A549 (cell line): Measurements from ENCODE around the gene MRPL33. TPM values are rescaled to one million over a fixed set of nuclear protein-coding genes. Genes with fewer than 3 reads are reported as not detected.
A peak's percentile ranks its signal among the peaks of the same experiment; 100 is the strongest.

Experiments used
- ATAC-seq, 2 experiments: fragments of 200-7000 bp in 1 of 2; fragments of >200 bp in 1 of 2; cut with Nextera tagmentation in 1 of 2; cut with Tn5 transposase in 1 of 2; 3 replicates each; pipeline versions ENCODE4 v1.8.0 to v1.9.1; 2018 to 2020; ENCODE audit warnings: mild to moderate bottlenecking in 1 of 2, moderate library complexity in 1 of 2
- CTCF ChIA-PET: fragments of 300-600 bp; sonication (Branson Sonifier 250); formaldehyde crosslinking; extraction: SDS; loops from one replicate; lab custom pipeline; 2021; ENCODE audit warnings: antibody characterized with exemption, inconsistent platforms; lab: Yijun Ruan, JAX
- POLR2A ChIA-PET: fragments of 350-600 bp; formaldehyde crosslinking; extraction: SDS; loops from one replicate; lab custom pipeline; 2021; ENCODE audit warnings: antibody characterized with exemption, inconsistent platforms; lab: Yijun Ruan, JAX
- DNase-seq, 2 experiments: peaks; one replicate each; pipeline versions ENCODE4 v3.0.0 to v3.0.0-alpha.2; 2011 to 2016; ENCODE audit warnings: low read depth in 1 of 2, low spot score in 1 of 2
- FAIRE-seq: peaks from 2 replicates; lab custom pipeline; 2011; peaks lifted over from hg19 to GRCh38; lab: Jason Lieb, UNC
- H3K27ac ChIP-seq, 2 experiments: fragments of >200 bp; sonication (Bioruptor Twin); formaldehyde crosslinking; 3 replicates each; pipeline ENCODE4 v1.5.1; 2016 to 2017
- H3K4me1 ChIP-seq: fragments of >200 bp; sonication (Bioruptor Twin); formaldehyde crosslinking; 3 replicates; pipeline ENCODE4 v1.6.1; 2016
- H3K4me2 ChIP-seq: fragments of >200 bp; sonication (Bioruptor Twin); formaldehyde crosslinking; 3 replicates; pipeline ENCODE4 v1.6.1; 2016
- H3K4me3 ChIP-seq: fragments of >200 bp; sonication (Bioruptor Twin); formaldehyde crosslinking; 3 replicates; pipeline ENCODE4 v1.5.1; 2016
- H3K9me3 ChIP-seq: fragments of >200 bp; sonication (Bioruptor Twin); formaldehyde crosslinking; 3 replicates; pipeline ENCODE4 v1.6.1; 2016
- CBX8 ChIP-seq: fragments of 200-600 bp; sonication (generic); IDR thresholded peaks from 2 replicates; pipeline ENCODE4 v1.6.1; 2016
- CHD4 ChIP-seq: fragments of 200-600 bp; sonication (generic); IDR thresholded peaks from 2 replicates; pipeline ENCODE4 v1.6.1; 2016; ENCODE audit warnings: antibody characterized with exemption, mild to moderate bottlenecking, borderline replicate concordance
- EHF ChIP-seq: fragments of 250-450 bp; sonication (Bioruptor Pico); IDR thresholded peaks from 2 replicates; pipeline ENCODE4 v1.5.0; 2020; ENCODE audit warnings: mild to moderate bottlenecking
- FOSB ChIP-seq: fragments of 250-450 bp; sonication (Bioruptor Pico); IDR thresholded peaks from 2 replicates; pipeline ENCODE4 v1.5.0; 2020; ENCODE audit warnings: mild to moderate bottlenecking, moderate library complexity
- FOSL2 ChIP-seq, 2 experiments: fragments of 450-650 bp in 1 of 2; fragments of >200 bp in 1 of 2; sonication (Bioruptor Twin) in 1 of 2; formaldehyde crosslinking; IDR thresholded peaks; 2 replicates each; pipeline versions ENCODE4 v1.5.0 to v1.6.1; 2016 to 2020; ENCODE audit warnings: mild to moderate bottlenecking in 1 of 2, moderate library complexity in 1 of 2
- GATA3 ChIP-seq: IDR thresholded peaks from 2 replicates; pipeline ENCODE4 v1.6.1; 2012; ENCODE audit warnings: borderline replicate concordance
- HDAC2 ChIP-seq: fragments of 200-600 bp; sonication (generic); IDR thresholded peaks from 2 replicates; pipeline ENCODE4 v1.6.1; 2016
- HOXA7 ChIP-seq: fragments of 250-450 bp; sonication (Bioruptor Pico); IDR thresholded peaks from 2 replicates; pipeline ENCODE4 v1.5.0; 2020; ENCODE audit warnings: mild to moderate bottlenecking, moderate library complexity
- HOXB13 ChIP-seq: fragments of 250-450 bp; sonication (Bioruptor Pico); IDR thresholded peaks from 2 replicates; pipeline ENCODE4 v1.5.0; 2020; ENCODE audit warnings: low read depth, mild to moderate bottlenecking, moderate library complexity
- JUNB ChIP-seq: fragments of >200 bp; sonication (Bioruptor Twin); formaldehyde crosslinking; IDR thresholded peaks from 2 replicates; pipeline ENCODE4 v1.6.1; 2016
- KDM5A ChIP-seq: fragments of 200-600 bp; sonication (generic); IDR thresholded peaks from 2 replicates; pipeline ENCODE4 v1.6.1; 2016; ENCODE audit warnings: antibody characterized with exemption, mild to moderate bottlenecking
- MAFK ChIP-seq: fragments of 450-650 bp; IDR thresholded peaks from 2 replicates; pipeline ENCODE4 v1.6.1; 2014; ENCODE audit not compliant: partially characterized antibody
- MAX ChIP-seq: IDR thresholded peaks from 2 replicates; pipeline ENCODE4 v1.6.1; 2012
- MAZ ChIP-seq: fragments of 150-350 bp; IDR thresholded peaks from 2 replicates; pipeline ENCODE4 v1.6.1; 2014; ENCODE audit warnings: antibody characterized with exemption, low read depth, low read length, borderline replicate concordance
- NFE2L2 ChIP-seq: fragments of 150-350 bp; conservative IDR thresholded peaks from 2 replicates; pipeline ENCODE4 v1.6.1; 2014; ENCODE audit warnings: low read length
- NPAS2 ChIP-seq: fragments of 250-450 bp; sonication (Bioruptor Pico); IDR thresholded peaks from 2 replicates; pipeline ENCODE4 v1.8.0; 2022; ENCODE audit warnings: mild to moderate bottlenecking, moderate library complexity, borderline replicate concordance
- PHF8 ChIP-seq: fragments of 200-600 bp; sonication (generic); IDR thresholded peaks from 2 replicates; pipeline ENCODE4 v1.6.1; 2016; ENCODE audit warnings: low read depth, mild to moderate bottlenecking, antibody characterized with exemption, moderate library complexity, borderline replicate concordance
- POLR2AphosphoS2 ChIP-seq: conservative IDR thresholded peaks from 2 replicates; pipeline ENCODE4 v1.6.1; 2012; ENCODE audit warnings: low read length, improper control_type of control experiment, inconsistent platforms
- RAD21 ChIP-seq, 2 experiments: fragments of >200 bp in 1 of 2; sonication (Bioruptor Twin) in 1 of 2; formaldehyde crosslinking in 1 of 2; IDR thresholded peaks in 1 of 2; conservative IDR thresholded peaks in 1 of 2; 2 replicates in 1 of 2; 3 replicates in 1 of 2; pipeline ENCODE4 v1.6.1; 2012 to 2018; ENCODE audit warnings: inconsistent platforms in 1 of 2
- RARB ChIP-seq: fragments of 250-450 bp; sonication (Bioruptor Pico); IDR thresholded peaks from 2 replicates; pipeline ENCODE4 v1.8.0; 2021; ENCODE audit warnings: mild to moderate bottlenecking, moderate library complexity
- RFX5 ChIP-seq: fragments of 450-650 bp; IDR thresholded peaks from 2 replicates; pipeline ENCODE4 v1.7.1; 2014; ENCODE audit warnings: antibody characterized with exemption, mild to moderate bottlenecking, moderate library complexity
- SREBF2 ChIP-seq: fragments of 450-650 bp; IDR thresholded peaks from 2 replicates; pipeline ENCODE4 v1.6.1; 2014; ENCODE audit warnings: mild to moderate bottlenecking, moderate library complexity
- TFCP2L1 ChIP-seq: fragments of 250-450 bp; sonication (Bioruptor Pico); IDR thresholded peaks from 2 replicates; pipeline ENCODE4 v1.5.0; 2021; ENCODE audit warnings: mild to moderate bottlenecking
- ZFP36 ChIP-seq: fragments of 450-650 bp; IDR thresholded peaks from 2 replicates; pipeline ENCODE4 v1.6.1; 2014; ENCODE audit warnings: borderline replicate concordance; ENCODE audit not compliant: partially characterized antibody
- ZNF302 ChIP-seq: fragments of 250-450 bp; sonication (Bioruptor Pico); IDR thresholded peaks from 2 replicates; pipeline ENCODE4 v1.9.0; 2021; ENCODE audit warnings: inconsistent platforms, mild to moderate bottlenecking, moderate library complexity
- ZSCAN20 ChIP-seq: fragments of 250-450 bp; sonication (Bioruptor Pico); IDR thresholded peaks from 2 replicates; pipeline ENCODE4 v1.8.0; 2022; ENCODE audit warnings: mild to moderate bottlenecking, moderate library complexity
- WGBS: methylation state at CpG from one replicate; pipeline ENCODE4 v1.1.6; 2017; ENCODE audit errors: missing lambda C conversion rate; 5-methylcytosine and 5-hydroxymethylcytosine counted together
- polyA plus RNA-seq, 4 experiments: library from polyadenylated mRNA; depleted of rRNA in 3 of 4; stranded (reverse); fragments of >200 nt; fragmentation: RNase III in 1 of 4; extraction: RNeasy Plus Mini Kit Qiagen cat#74134 plus additional on column Dnase treatment in 1 of 4; gene quantifications; 2 replicates in 3 of 4; 3 replicates in 1 of 4; pipeline ENCODE4 v1.2.3, GENCODE V29; 2011 to 2017
- TF ChIP-seq, protein P1 (sequence below): fragments of 250-450 bp; sonication (Bioruptor Pico); IDR thresholded peaks from 2 replicates; pipeline ENCODE4 v1.5.0; 2020; ENCODE audit warnings: low read depth, mild to moderate bottlenecking, moderate library complexity
- TF ChIP-seq, protein P2 (sequence below): fragments of 150-350 bp; IDR thresholded peaks from 2 replicates; pipeline ENCODE4 v1.6.1; 2014; ENCODE audit warnings: low read depth, mild to moderate bottlenecking, low read length
- TF ChIP-seq, protein P3 (sequence below): IDR thresholded peaks from 2 replicates; pipeline ENCODE4 v1.6.1; 2012

Gene MRPL33
- polyA plus RNA-seq, 2 of the 4 experiments (the other 2 are of a cell fraction) = 287 to 497 TPM

DNA sequence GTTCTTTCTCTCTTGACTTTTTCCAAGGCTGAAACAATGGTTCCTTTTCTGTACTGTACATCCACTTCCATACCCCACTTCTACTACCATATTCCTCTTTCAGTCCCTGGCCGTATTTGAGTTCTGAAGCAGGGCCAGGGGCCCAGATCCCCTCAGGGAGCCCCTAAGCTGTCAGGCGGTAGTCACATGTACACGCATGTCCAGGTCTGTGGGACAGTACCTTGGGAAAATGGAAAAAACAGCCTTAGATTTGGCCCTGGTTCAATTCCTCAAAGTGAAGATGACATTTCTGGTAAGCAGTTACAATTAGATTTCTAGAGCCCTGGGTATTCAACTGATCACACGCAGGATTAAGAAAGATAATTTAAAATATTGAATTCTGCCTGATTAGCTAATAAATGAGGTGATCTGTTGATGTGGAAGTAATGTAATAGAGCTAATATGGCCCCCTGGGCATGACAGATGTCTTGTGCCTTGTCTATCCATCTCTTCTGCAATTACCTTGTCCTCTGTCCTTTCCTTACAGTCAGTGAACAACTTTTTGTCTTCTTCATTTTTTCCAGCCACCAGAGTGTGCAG lies 44.4 kb downstream of the MRPL33 start:
- TF ChIP-seq ZFP36 = no peak
- TF ChIP-seq NFE2L2 = no peak
- no peak for TF ChIP-seq CBX8
- TF ChIP-seq, protein P1, sequence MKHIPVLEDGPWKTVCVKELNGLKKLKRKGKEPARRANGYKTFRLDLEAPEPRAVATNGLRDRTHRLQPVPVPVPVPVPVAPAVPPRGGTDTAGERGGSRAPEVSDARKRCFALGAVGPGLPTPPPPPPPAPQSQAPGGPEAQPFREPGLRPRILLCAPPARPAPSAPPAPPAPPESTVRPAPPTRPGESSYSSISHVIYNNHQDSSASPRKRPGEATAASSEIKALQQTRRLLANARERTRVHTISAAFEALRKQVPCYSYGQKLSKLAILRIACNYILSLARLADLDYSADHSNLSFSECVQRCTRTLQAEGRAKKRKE = no peak
- TF ChIP-seq MAZ = no peak
- no peak for TF ChIP-seq CHD4
- TF ChIP-seq, protein P2, sequence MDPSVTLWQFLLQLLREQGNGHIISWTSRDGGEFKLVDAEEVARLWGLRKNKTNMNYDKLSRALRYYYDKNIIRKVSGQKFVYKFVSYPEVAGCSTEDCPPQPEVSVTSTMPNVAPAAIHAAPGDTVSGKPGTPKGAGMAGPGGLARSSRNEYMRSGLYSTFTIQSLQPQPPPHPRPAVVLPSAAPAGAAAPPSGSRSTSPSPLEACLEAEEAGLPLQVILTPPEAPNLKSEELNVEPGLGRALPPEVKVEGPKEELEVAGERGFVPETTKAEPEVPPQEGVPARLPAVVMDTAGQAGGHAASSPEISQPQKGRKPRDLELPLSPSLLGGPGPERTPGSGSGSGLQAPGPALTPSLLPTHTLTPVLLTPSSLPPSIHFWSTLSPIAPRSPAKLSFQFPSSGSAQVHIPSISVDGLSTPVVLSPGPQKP = no peak
- TF ChIP-seq KDM5A = no peak
- no peak for TF ChIP-seq PHF8
- TF ChIP-seq POLR2AphosphoS2 = no peak
- TF ChIP-seq HDAC2 = no peak
- no peak for TF ChIP-seq EHF (CRISPR knock-in tag)
- TF ChIP-seq MAFK = no peak
- no peak for TF ChIP-seq JUNB
- no peak for TF ChIP-seq RARB
- no peak for TF ChIP-seq FOSL2 (IDR thresholded peaks at IDR 0.05)
- no peak for TF ChIP-seq FOSL2 (CRISPR knock-in tag; IDR thresholded peaks at IDR 0.05)
- no peaks in the 10 kb centered on the region for H3K4me1 ChIP-seq
- DNase-seq (no peak), FAIRE-seq (no peak), ATAC-seq (no peak)
- H3K9me3 ChIP-seq = no peaks in the 10 kb centered on the region
- H3K4me3 ChIP-seq = no peak overlapping the region
- no peak overlapping the region for H3K27ac ChIP-seq
- ChIA-PET CTCF (interaction anchor here (0.8 to 1.1 kb wide), 3 partner anchors 11 to 133 kb away, joined by 3 read pairs; no protein-coding TSS in a partner anchor), POLR2A (no interaction called here)
- no peak overlapping the region for H3K4me2 ChIP-seq
- 97% methylated on average over 4 of the region's 4 CpGs for WGBS

- Histone ChIP-seq H3K9me3 (peaks cover 17% of the 10 kb centered on the region; the same call in 2 of the 3 replicates), H3K4me3 (no peak overlapping the region), H3K4me1 (no peaks in the 10 kb centered on the region), H3K27ac (no peak overlapping the region), H3K4me2 (no peak overlapping the region)
- POLR2A ChIA-PET = no interaction called here
- ATAC-seq (no peak), DNase-seq (no peak), FAIRE-seq (no peak)
- CTCF ChIA-PET = interaction anchor here (1.5 kb wide), 1 partner anchor 12 kb away, joined by 3 read pairs; no protein-coding TSS in a partner anchor
- 93% methylated on average over 1 of the region's 1 CpG for WGBS
- TF ChIP-seq ZFP36 = no peak
- peak; percentile 11 for TF ChIP-seq MAFK
- TF ChIP-seq TFCP2L1 (CRISPR knock-in tag) = no peak
- TF ChIP-seq POLR2AphosphoS2 = no peak
- TF ChIP-seq, protein P3, sequence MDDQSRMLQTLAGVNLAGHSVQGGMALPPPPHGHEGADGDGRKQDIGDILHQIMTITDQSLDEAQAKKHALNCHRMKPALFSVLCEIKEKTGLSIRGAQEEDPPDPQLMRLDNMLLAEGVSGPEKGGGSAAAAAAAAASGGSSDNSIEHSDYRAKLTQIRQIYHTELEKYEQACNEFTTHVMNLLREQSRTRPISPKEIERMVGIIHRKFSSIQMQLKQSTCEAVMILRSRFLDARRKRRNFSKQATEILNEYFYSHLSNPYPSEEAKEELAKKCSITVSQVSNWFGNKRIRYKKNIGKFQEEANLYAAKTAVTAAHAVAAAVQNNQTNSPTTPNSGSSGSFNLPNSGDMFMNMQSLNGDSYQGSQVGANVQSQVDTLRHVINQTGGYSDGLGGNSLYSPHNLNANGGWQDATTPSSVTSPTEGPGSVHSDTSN = no peak
- TF ChIP-seq ZSCAN20 = no peak
These were observed 50.5 kb downstream of the MRPL33 start for GRCh38 chr2:27822049-27822448.

- ATAC-seq (no peak), FAIRE-seq (no peak), DNase-seq (no peak)
- ChIA-PET CTCF (interaction anchor here (0.6 to 1.1 kb wide), 4 partner anchors 8 to 100 kb away, joined by 3 to 4 read pairs (median 4); no protein-coding TSS in a partner anchor), POLR2A (no interaction called here)
- no peak overlapping the region for H3K27ac ChIP-seq
- no peak overlapping the region for H3K4me2 ChIP-seq
- no peak overlapping the region for H3K4me3 ChIP-seq
- H3K4me1 ChIP-seq = no peaks in the 10 kb centered on the region
- H3K9me3 ChIP-seq = peaks cover 17% of the 10 kb centered on the region; the same call in 2 of the 3 replicates
- 90% methylated on average over 5 of the region's 5 CpGs for WGBS
- TF ChIP-seq FOSB (CRISPR knock-in tag) = no peak
- no peak for TF ChIP-seq MAFK
- no peak for TF ChIP-seq RAD21 (conservative IDR thresholded peaks at IDR 0.05 in 1 of 2, IDR thresholded peaks at IDR 0.05 in 1 of 2)
- TF ChIP-seq ZNF302 (CRISPR knock-in tag) = no peak
- no peak for TF ChIP-seq RFX5
- no peak for TF ChIP-seq NPAS2 (CRISPR knock-in tag)
- TF ChIP-seq, protein P1 = no peak
- no peak for TF ChIP-seq FOSL2 (IDR thresholded peaks at IDR 0.05)
- no peak for TF ChIP-seq FOSL2 (CRISPR knock-in tag; IDR thresholded peaks at IDR 0.05)
- TF ChIP-seq GATA3 = no peak
- TF ChIP-seq MAX = no peak
- TF ChIP-seq SREBF2 = no peak
- no peak for TF ChIP-seq ZSCAN20
- no peak for TF ChIP-seq NFE2L2
- no peak for TF ChIP-seq MAZ
- TF ChIP-seq HOXA7 (CRISPR knock-in tag) = no peak
- no peak for TF ChIP-seq HOXB13 (CRISPR knock-in tag)
These were observed 51.6 kb downstream of the MRPL33 start for GRCh38 chr2:27823135-27823534.
